CD4-positive, alpha-beta T cell treated with Interleukin-17A for 4 hours (primary cell): Measurements from ENCODE around the gene LGALS9B.
"Not testable (repeated sequence)": the region's sequence is repeated elsewhere in the genome, so short reads cannot be mapped to it uniquely, and the experiment has no call there.

Source experiments
- DNase-seq: peaks from one replicate; pipeline ENCODE4 v3.0.0-alpha.2; 2020; ENCODE audit warnings: mixed read lengths

The LGALS9B gene

GRCh38 chr17:20467447-20467846 is at the start of gene LGALS9B:
Gene LGALS9B, minus strand, starts transcription at chr17:20467539. Its CDS starts 69 bp downstream, at chr17:20467470.
- not testable (repeated sequence) for DNase-seq

DNA sequence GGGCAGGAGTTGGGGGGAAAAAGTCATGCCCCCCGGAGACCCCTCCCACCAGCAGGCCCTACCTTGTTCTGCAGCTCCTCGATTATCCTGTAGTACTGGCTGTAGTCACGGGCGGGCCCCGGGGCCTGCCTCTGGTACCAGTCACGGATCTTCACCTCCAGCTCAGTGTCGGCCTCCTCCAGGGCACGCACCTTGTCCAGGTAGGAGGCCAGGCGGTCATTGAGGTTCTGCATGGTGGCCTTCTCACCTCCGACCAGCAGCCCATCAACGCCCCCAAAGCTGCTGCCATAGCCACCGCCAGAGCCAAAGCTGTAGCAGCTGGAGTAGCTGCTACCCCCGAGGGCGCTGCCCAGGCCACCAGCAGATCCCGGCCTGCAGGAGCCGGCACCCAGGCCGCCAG is 49.6 kb upstream of the LGALS9B start:
- not testable (repeated sequence) for DNase-seq

DNA sequence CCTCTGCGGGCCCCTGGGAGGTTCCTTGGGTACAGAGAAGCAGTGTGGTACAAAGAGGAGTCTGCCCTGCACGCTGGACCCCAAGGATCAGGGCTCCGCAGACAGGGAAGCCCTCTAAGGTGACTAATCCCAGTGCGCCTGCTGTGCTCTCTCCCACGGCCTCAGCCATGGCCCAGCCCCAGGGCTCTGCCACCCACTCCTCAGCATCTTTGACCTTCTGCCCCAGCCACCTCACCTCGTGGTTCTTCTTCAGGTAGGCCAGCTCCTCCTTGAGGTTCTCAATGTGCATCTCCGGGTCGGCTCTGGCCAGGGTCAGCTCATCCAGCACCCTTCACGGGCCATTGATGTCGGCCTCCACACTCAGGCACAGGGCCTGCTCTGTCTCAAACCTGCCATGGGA is 47.8 kb upstream of the LGALS9B start:
- DNase-seq = not testable (repeated sequence)

GRCh38 chr17:20513539-20513938 is 46.2 kb upstream of the LGALS9B start:
- not testable (repeated sequence) for DNase-seq

DNA sequence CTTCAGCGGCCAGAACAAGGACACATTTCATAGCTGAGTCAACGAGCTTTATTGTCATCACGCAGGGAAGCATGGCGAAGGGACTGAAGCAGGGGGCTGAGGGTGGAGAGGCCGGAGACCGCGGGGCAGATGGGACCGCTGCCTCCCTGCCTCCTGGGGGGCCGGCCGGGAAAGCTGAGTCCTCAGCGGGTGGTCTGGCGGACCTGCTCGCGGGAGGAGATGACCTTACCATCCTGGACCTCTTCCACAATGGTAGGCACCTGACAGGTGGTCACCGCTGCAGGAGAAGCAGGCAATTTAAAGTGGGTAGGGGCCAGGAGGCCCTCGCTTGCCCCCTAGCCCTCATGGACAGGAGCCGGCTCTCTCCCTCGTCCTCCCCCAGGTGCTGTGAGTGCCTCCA is 45.0 kb upstream of the LGALS9B start:
- not testable (repeated sequence) for DNase-seq

DNA sequence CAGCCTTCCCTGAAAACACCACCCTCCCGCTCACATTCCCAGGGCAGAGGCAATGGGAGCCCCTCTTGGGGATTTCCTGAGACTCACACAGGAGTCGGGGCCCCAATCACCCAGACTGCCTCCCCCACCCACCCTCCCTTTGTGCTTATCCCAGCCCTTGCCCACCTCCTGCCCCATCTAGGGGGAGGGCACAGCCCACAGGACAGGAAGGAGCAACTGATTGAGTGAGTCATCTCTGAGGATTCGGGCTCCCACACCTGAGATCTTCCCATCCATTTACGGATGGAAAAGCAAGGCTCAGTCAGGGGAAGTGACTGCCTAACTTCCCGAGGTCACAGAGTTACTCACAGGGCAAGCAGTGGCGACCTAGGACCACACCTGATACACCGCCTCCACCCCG is 44.4 kb upstream of the LGALS9B start:
- DNase-seq = not testable (repeated sequence)

- DNase-seq = not testable (repeated sequence)
Observed at GRCh38 chr17:20505333-20505732, 38.0 kb upstream of the LGALS9B start.

- not testable (repeated sequence) for DNase-seq
Observed at GRCh38 chr17:20504388-20505066, 37.2 kb upstream of the LGALS9B start.

DNA sequence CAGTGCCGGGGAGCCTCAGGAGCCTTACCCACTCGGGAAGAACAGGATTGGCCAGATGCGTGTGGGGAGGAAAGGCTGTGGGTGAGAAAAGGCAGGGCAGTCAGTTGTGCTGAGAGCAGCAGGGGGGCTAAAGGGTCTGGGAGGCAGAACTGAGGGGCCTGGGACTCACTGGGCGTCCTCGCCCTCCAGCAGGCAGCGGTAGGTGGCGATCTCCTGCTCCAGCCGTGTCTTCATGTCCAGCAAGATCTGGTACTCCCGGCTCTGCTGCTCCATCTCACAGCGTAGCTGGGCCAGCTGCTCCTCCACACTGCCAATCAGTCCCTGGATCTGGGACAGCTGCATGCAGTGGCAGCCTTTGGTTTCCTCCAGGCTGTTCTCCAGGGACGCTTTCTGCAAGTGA is 34.6 kb upstream of the LGALS9B start:
- not testable (repeated sequence) for DNase-seq

DNA sequence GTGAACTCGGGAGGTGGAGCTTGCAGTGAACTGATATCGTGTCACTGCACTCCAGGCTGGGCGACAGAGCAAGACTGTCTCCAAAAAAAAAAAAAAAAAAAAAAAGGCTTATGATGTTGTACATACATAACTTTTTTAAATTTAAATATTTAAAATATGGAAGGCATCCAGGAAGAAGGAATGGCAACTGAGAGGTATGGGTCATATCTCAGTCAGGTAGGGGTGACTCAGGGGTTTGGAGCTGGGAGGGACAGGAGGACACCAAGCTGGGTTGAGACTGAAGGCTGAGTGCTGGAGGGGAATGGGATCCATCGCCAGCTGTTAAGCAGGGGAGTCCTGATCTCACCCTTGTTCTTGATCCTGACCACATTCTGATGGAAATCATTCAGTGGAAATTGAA is 33.0 kb upstream of the LGALS9B start:
- not testable (repeated sequence) for DNase-seq

GRCh38 chr17:20495420-20495819 is 28.1 kb upstream of the LGALS9B start:
- DNase-seq = not testable (repeated sequence)

GRCh38 chr17:20494735-20495134 is 27.4 kb upstream of the LGALS9B start:
- not testable (repeated sequence) for DNase-seq

DNA sequence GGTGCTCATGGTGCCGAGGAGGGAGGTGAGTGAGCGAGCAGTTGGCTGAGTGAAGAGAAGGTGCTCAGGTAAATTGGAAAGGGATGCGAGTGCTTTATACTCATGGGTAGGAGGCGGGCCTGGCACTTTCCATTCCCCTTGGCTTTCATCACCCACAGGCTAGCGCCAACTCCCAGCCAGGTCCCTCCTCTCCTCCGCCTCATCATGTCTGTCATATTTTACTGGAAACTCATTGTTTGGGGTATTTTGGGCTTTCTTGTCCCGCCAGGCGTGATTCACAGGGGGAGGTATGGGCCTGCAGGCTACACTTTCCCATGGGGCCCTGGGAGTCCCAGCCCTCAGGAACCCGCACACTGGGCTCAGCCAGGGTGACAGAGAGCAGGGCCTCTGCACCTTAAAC is 26.8 kb upstream of the LGALS9B start:
- DNase-seq = not testable (repeated sequence)

DNA sequence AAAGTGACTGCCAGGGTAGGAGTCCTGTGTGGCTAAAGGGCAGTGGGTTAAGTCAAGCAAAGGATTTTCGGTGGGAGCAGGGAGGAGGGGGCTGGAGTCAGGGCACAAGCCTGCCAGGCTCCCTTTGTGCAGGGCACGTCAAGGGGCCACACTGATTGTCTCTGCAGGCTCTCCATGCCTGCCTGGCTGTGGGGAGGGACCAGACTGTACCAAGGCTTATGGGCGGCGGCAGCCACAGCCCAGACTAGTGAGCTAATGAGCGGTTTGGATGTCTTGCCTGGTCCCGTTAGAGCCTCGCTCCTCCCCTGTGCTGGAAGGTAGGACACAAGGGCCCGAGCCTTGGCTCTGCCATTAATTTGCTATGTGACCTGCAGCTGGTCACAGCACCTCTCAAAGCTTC is 25.6 kb upstream of the LGALS9B start:
- DNase-seq = not testable (repeated sequence)

GRCh38 chr17:20492099-20492498 is 24.8 kb upstream of the LGALS9B start:
- DNase-seq = not testable (repeated sequence)

DNA sequence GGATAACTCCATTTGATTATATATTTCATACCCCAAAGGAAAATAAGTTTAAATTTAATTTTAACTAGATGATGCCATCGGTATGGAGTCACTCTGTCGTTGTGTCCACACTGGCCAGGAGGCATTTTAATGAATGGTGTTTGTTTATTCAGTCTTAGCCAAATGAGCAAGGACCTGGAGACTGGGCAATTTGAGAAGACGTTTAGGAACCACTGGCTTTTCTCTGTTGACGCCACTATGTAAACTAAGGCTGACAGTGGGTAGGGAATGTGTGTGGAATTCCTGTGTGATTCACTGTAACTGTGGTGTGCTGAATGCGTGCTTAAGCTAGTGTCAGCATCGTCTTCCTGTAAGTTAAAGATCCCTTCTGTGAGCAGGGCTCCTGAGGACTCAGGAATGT is 17.6 kb upstream of the LGALS9B start:
- DNase-seq = not testable (repeated sequence)

DNA sequence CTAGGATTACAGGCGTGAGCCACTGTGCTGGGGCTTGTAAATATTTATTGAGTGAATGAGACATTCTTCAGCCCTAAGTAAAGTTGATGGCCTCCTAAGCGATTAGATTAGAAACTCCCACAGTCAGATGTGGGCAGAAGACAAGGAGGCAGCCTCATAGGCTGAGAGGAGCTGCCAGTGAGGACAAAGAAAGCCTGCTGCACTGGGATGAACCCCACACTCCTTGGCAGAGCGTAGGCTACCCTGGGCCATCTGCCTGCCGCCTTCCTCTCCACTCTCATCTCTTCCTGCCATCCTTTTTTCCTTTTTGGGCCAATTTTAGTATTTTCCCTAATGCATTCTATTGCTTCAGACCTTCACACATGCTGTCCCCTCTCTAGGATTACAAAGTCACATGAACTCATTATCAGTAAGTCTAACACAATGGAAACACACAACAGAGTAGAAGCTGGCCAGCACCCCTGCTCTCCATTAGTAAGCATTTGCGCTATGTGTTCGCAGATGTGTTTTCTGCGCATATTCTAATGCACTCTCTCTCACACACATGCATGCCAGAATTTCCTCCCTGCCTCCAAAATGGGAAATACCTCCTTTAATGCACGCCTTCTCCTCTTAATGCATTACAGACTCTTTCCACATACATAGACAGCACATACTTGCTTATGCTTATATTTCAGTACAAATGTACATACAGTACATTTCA is 12.7 kb upstream of the LGALS9B start:
- DNase-seq = not testable (repeated sequence)

GRCh38 chr17:20477398-20478071 is 10.2 kb upstream of the LGALS9B start:
- not testable (repeated sequence) for DNase-seq

- DNase-seq = not testable (repeated sequence)
Observed at GRCh38 chr17:20475137-20475831, 7.9 kb upstream of the LGALS9B start.

DNA sequence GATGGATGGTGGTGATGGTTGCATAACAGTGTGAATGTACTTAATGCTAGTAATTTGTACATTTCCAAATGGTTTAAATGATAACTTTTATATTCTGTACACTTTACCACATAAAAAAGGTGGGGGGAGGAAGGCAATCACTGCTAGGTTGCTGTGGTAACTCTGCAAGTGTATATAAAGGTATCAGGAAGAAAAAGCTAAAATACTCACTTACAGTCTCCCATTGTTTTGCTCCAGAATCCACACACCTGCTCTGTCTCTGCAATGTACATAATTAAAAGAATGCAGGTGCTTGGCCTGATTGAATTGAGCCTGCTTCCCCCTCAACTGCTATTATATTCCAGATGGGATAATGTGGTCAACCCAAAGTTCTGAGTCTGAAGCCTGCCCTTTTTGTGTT is 6.7 kb upstream of the LGALS9B start:
- DNase-seq = not testable (repeated sequence)

- DNase-seq = not testable (repeated sequence)
Observed at GRCh38 chr17:20469946-20470345, 2.6 kb upstream of the LGALS9B start.

GRCh38 chr17:20469107-20469506 is 1.8 kb upstream of the LGALS9B start:
- not testable (repeated sequence) for DNase-seq

DNA sequence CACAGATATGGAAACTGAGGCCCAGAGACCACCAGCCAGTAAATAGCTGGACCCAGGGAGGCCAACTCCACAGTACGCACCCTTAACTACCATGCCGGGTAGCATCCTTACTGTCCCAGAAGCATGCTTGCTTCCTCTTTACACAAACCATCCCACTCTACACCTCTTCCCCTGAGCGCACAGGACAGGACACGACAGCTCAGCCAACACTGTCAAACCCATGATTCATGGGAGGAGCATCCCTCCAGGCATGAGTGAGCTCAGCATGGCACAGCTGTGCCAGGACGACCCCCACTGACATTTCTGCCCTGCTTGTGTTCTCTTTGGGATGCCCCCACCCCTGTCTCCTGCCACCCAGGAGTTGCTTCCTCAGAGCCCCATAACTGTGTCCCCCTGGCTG is 340 bp downstream of the LGALS9B start:
- DNase-seq = not testable (repeated sequence)
